Suprapubic skin (tissue), 4 donors: ENCODE results near the gene ANKRD33.

ENCODE experiments used
- CTCF ChIP-seq, 2 donors: fragments of 200-600 bp in 1 of 2; fragments of 450-650 bp in 1 of 2; sonication (generic) in 1 of 2; IDR thresholded peaks; one replicate each; pipeline ENCODE4 v1.5.1; 2016 to 2019; ENCODE audit warnings: antibody characterized with exemption in 2 of 2, mild to moderate bottlenecking in 1 of 2, moderate library complexity in 1 of 2
- EP300 ChIP-seq: sonication (generic); formaldehyde crosslinking; IDR thresholded peaks from one replicate; pipeline ENCODE4 v1.6.1; 2017; ENCODE audit warnings: antibody characterized with exemption
- POLR2AphosphoS5 ChIP-seq, 3 donors: sonication (generic); formaldehyde crosslinking; IDR thresholded peaks; one replicate each; pipeline ENCODE4 v1.6.1; 2017; ENCODE audit warnings: antibody characterized with exemption in 3 of 3

- TF ChIP-seq CTCF (IDR thresholded peaks at IDR 0.05) = no peak
- no peak for TF ChIP-seq EP300
- TF ChIP-seq POLR2AphosphoS5 (IDR thresholded peaks at IDR 0.05) = no peak
These were observed 20.0 kb upstream of the ANKRD33 start for GRCh38 chr12:51867796-51868428.
